B cell (primary cell): ENCODE data around the gene HOMER2. TPM values are rescaled to one million over a fixed set of nuclear protein-coding genes. Genes with fewer than 3 reads are reported as not detected.

ENCODE experiments used
- ATAC-seq: fragments of 200-7000 bp; cut with Tn5 transposase; one replicate; pipeline ENCODE4 v1.10.0; 2021; ENCODE audit warnings: low read depth, mild to moderate bottlenecking, moderate number of reproducible peaks, moderate library complexity
- CTCF ChIA-PET: fragments of 350-600 bp; sonication (Branson Sonifier 250); formaldehyde crosslinking; loops from one replicate; lab custom pipeline; 2021; ENCODE audit warnings: antibody characterized with exemption, inconsistent platforms; lab: Charles Lee
- POLR2A ChIA-PET: fragments of 350-600 bp; sonication (Branson Sonifier 250); formaldehyde crosslinking; loops from one replicate; lab custom pipeline; 2021; ENCODE audit warnings: antibody characterized with exemption; lab: Charles Lee
- DNase-seq: peaks from one replicate; pipeline ENCODE4 v3.0.0; 2013
- H2AFZ ChIP-seq: 2 replicates; pipeline ENCODE4 v1.6.1; 2012; ENCODE audit warnings: mild to moderate bottlenecking, low read depth, low read length; ENCODE audit not compliant: insufficient read depth, poor library complexity, severe bottlenecking
- H3K27ac ChIP-seq, 2 donors: 1 replicate in 1 of 2; 2 replicates in 1 of 2; pipeline ENCODE4 v1.5.1; 2012 to 2013; ENCODE audit warnings: low read length in 2 of 2, mild to moderate bottlenecking in 2 of 2, moderate library complexity in 1 of 2
- H3K27me3 ChIP-seq, 4 experiments: fragments of 200-600 bp in 1 of 4; sonication (generic) in 1 of 4; replicated peaks in 1 of 4; 1 replicate in 2 of 4; 2 replicates in 2 of 4; pipeline versions ENCODE4 v1.6.1 to v1.7.0; 2013 to 2016; ENCODE audit warnings: low read length in 3 of 4, mild to moderate bottlenecking in 2 of 4, mixed read lengths in 1 of 4, moderate library complexity in 1 of 4; ENCODE audit not compliant: insufficient read depth in 4 of 4, control insufficient read depth in 3 of 4; ENCODE audit errors: control extremely low read depth in 1 of 4
- H3K36me3 ChIP-seq, 2 experiments: replicated peaks in 1 of 2; 1 replicate in 1 of 2; 2 replicates in 1 of 2; pipeline versions ENCODE4 v1.6.1 to v1.7.1; 2013; ENCODE audit warnings: low read length in 1 of 2; ENCODE audit not compliant: insufficient read depth in 2 of 2, control insufficient read depth in 1 of 2; ENCODE audit errors: control extremely low read depth in 1 of 2, extremely low read depth in 1 of 2
- H3K4me1 ChIP-seq, 2 donors: fragments of 200-600 bp in 1 of 2; sonication (generic) in 1 of 2; 1 replicate in 1 of 2; 2 replicates in 1 of 2; pipeline versions ENCODE4 v1.5.1 to v1.6.1; 2013 to 2017; ENCODE audit warnings: low read length in 2 of 2; ENCODE audit not compliant: control insufficient read depth in 2 of 2, insufficient read depth in 2 of 2
- H3K4me2 ChIP-seq: replicated peaks from 2 replicates; pipeline ENCODE3; 2012; ENCODE audit warnings: mild to moderate bottlenecking, low read depth, low read length; ENCODE audit not compliant: poor library complexity, severe bottlenecking
- H3K4me3 ChIP-seq, 5 experiments: fragments of 200-600 bp in 1 of 5; sonication (generic) in 1 of 5; 1 replicate in 3 of 5; 2 replicates in 2 of 5; pipeline versions ENCODE4 v1.5.1 to v1.7.0; 2011 to 2016; ENCODE audit warnings: low read length in 4 of 5, mild to moderate bottlenecking in 4 of 5, low read depth in 2 of 5, control low read depth in 1 of 5, moderate library complexity in 1 of 5; ENCODE audit not compliant: insufficient read depth in 1 of 5; ENCODE audit errors: control extremely low read depth in 1 of 5, extremely low read depth in 1 of 5
- H3K79me2 ChIP-seq: fragments of 200-600 bp; sonication (generic); one replicate; pipeline ENCODE4 v1.6.0; 2016; ENCODE audit warnings: low read length; ENCODE audit not compliant: control insufficient read depth, insufficient read depth
- H3K9ac ChIP-seq: fragments of 200-600 bp; sonication (generic); 2 replicates; pipeline ENCODE4 v1.6.1; 2017; ENCODE audit warnings: mild to moderate bottlenecking, low read length, moderate library complexity
- H3K9me3 ChIP-seq, 3 donors: one replicate each; pipeline versions ENCODE4 v1.6.1 to v1.7.1; 2013; ENCODE audit warnings: low read length in 2 of 3; ENCODE audit not compliant: control insufficient read depth in 2 of 3, insufficient read depth in 1 of 3; ENCODE audit errors: control extremely low read depth in 1 of 3
- H4K20me1 ChIP-seq: 2 replicates; pipeline ENCODE4 v1.6.0; 2012; ENCODE audit warnings: mild to moderate bottlenecking, low read length; ENCODE audit not compliant: insufficient read depth, control insufficient read depth, poor library complexity, severe bottlenecking
- H3K27ac Mint-ChIP-seq: one replicate; pipeline ENCODE4 v1.8.0; 2021; ENCODE audit warnings: mixed read lengths
- H3K27me3 Mint-ChIP-seq: one replicate; pipeline ENCODE4 v1.8.0; 2021; ENCODE audit warnings: mixed read lengths
- H3K4me1 Mint-ChIP-seq: one replicate; pipeline ENCODE4 v1.8.0; 2021; ENCODE audit warnings: mixed read lengths
- H3K4me3 Mint-ChIP-seq: one replicate; pipeline ENCODE4 v1.8.0; 2021; ENCODE audit warnings: mixed read lengths
- H3K9me3 Mint-ChIP-seq: one replicate; pipeline ENCODE4 v1.8.0; 2022; ENCODE audit warnings: mixed read lengths; ENCODE audit not compliant: insufficient read depth
- EZH2 ChIP-seq: IDR thresholded peaks from 2 replicates; pipeline ENCODE4 v1.6.1; 2012; ENCODE audit warnings: borderline replicate concordance, low read depth, mild to moderate bottlenecking, moderate library complexity, low read length; ENCODE audit not compliant: insufficient read depth, poor library complexity, severe bottlenecking
- WGBS: methylation state at CpG from one replicate; pipeline ENCODE4 v1.1.5; 2013; ENCODE audit warnings: missing lambda C conversion rate; ENCODE audit not compliant: insufficient coverage; 5-methylcytosine and 5-hydroxymethylcytosine counted together
- intact Hi-C: fragments of 100-400 bp; cut with micrococcal nuclease; formaldehyde crosslinking; loops from one replicate; pipeline ENCODE4 v1.10.0; 2022
- polyA plus RNA-seq: library from polyadenylated mRNA; depleted of rRNA; stranded (reverse); fragments of >200 nt; gene quantifications from 2 replicates; pipeline ENCODE4 v1.2.3, GENCODE V29; 2012
- total RNA-seq, 2 donors: library from RNA; stranded (reverse); fragments of 120-200 nt in 1 of 2; gene quantifications; 1 replicate in 1 of 2; 2 replicates in 1 of 2; pipeline versions ENCODE4 v1.2.3 to v1.2.4, GENCODE V29; 2013 to 2022
- TF ChIP-seq, protein P1 (sequence below): fragments of 200-600 bp; IDR thresholded peaks from one replicate; pipeline ENCODE4 v1.8.0; 2022; ENCODE audit warnings: antibody characterized with exemption, mild to moderate bottlenecking

Gene HOMER2
- total and polyA plus RNA-seq, 2 donors (not counting 1 experiment from before 2014, with no cell fraction given) = 5.7 to 19.5 TPM

DNA sequence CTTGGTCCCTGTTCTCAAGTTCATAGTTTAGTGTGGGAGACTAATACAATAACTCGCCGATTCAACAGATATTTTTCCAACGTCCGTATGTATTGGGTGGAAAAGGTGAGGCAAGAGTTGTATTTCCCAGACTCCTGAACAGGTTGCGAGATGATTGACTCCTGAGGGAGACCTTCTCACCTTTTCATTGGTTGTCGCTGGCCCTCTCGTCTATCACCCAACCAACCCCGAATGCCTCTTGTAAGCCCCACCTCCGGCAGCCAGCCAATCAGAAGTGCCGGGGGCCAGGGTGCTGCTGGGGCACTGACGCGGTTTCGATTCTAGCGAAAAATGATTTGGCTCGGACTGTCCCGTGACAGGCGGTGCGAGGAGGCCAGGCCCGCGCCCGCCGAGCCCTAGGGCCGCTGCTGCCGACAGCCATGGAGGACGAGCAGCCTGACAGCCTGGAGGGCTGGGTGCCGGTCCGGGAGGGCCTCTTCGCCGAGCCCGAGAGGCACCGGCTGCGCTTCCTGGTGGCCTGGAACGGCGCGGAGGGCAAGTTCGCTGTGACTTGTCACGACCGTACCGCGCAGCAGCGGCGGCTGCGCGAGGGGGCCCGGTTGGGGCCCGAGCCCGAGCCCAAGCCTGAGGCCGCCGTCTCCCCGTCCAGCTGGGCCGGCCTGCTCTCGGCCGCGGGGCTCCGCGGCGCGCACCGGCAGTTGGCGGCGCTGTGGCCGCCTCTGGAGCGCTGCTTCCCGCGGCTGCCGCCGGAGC, 143.0 kb downstream of the HOMER2 start, which contains the start of gene WHAMM:
TSS of gene WHAMM (plus strand) at position 321 of the 753 bp plus-strand sequence. CDS start at position 420, 99 bp downstream.
- TF ChIP-seq, protein P1, sequence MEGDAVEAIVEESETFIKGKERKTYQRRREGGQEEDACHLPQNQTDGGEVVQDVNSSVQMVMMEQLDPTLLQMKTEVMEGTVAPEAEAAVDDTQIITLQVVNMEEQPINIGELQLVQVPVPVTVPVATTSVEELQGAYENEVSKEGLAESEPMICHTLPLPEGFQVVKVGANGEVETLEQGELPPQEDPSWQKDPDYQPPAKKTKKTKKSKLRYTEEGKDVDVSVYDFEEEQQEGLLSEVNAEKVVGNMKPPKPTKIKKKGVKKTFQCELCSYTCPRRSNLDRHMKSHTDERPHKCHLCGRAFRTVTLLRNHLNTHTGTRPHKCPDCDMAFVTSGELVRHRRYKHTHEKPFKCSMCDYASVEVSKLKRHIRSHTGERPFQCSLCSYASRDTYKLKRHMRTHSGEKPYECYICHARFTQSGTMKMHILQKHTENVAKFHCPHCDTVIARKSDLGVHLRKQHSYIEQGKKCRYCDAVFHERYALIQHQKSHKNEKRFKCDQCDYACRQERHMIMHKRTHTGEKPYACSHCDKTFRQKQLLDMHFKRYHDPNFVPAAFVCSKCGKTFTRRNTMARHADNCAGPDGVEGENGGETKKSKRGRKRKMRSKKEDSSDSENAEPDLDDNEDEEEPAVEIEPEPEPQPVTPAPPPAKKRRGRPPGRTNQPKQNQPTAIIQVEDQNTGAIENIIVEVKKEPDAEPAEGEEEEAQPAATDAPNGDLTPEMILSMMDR = no peak
- no peak for TF ChIP-seq EZH2
- Histone ChIP-seq H3K4me1 (peaks cover 31 to 41% of the 10 kb centered on the region in 2 donors), H3K9me3 (no peaks in the 10 kb centered on the region), H4K20me1 (peaks cover 6% of the 10 kb centered on the region), H3K27me3 (no peaks in the 10 kb centered on the region), H3K79me2 (peaks cover 42% of the 10 kb centered on the region), H3K4me2 (peak within 1 kb of the TSS; percentile 75), H3K9ac (peak within 1 kb of the TSS; percentile 98), H3K36me3 (peaks cover 2 to 16% of the 10 kb centered on the region in 2 experiments), H3K4me3 (peak within 1 kb of the TSS; percentile 82 to 96 (median 86)), H3K27ac (peak within 1 kb of the TSS; percentile 91 to 99), H2AFZ (peak within 1 kb of the TSS; percentile 78)
- CTCF ChIA-PET = interaction anchor here (1.0 to 1.4 kb wide), 3 partner anchors 36 to 202 kb away, joined by 3 to 5 read pairs (median 4); partner anchors contain the start of gene C15orf40
- Mint-ChIP-seq H3K27me3 (no peaks in the 10 kb centered on the region), H3K27ac (peak within 1 kb of the TSS; percentile 95), H3K4me1 (peaks cover 54% of the 10 kb centered on the region), H3K4me3 (peak within 1 kb of the TSS; percentile 86), H3K9me3 (no peaks in the 10 kb centered on the region)
- peak; percentile 89 for ATAC-seq
- POLR2A ChIA-PET = interaction anchor here (0.6 to 2.4 kb wide), 5 partner anchors 14 to 269 kb away, joined by 3 to 7 read pairs (median 4); partner anchors contain the start of gene RPS17
- under 1% methylated on average over 63 of the region's 67 CpGs for WGBS
- intact Hi-C loops = loop anchor here (1.0 to 2.0 kb wide), 5 partner anchors 59 to 258 kb away; partner anchors contain the start of genes AP3B2, BTBD1, C15orf40 and RAMAC
- DNase-seq = peak; percentile 97
